Ascending aorta (tissue), 2 donors: ENCODE measurements around the gene UNK. TPM values are rescaled to one million over a fixed set of nuclear protein-coding genes. Genes with fewer than 3 reads are reported as not detected.

ENCODE experiments used
- DNase-seq, 2 donors: peaks; one replicate each; pipeline ENCODE4 v3.0.0-alpha.2; 2019; ENCODE audit warnings: low spot score in 2 of 2
- H3K27ac ChIP-seq, 2 donors: fragments of 200-600 bp; sonication (generic); one replicate each; pipeline ENCODE4 v1.5.1; 2016 to 2017; ENCODE audit warnings: mild to moderate bottlenecking in 1 of 2
- H3K27me3 ChIP-seq: fragments of 200-600 bp; sonication (generic); one replicate; pipeline ENCODE4 v1.5.1; 2017
- H3K36me3 ChIP-seq, 2 donors: fragments of 200-600 bp; sonication (generic); one replicate each; pipeline ENCODE4 v1.5.1; 2016
- H3K4me1 ChIP-seq, 2 donors: fragments of 200-600 bp; sonication (generic); one replicate each; pipeline ENCODE4 v1.5.1; 2016 to 2017; ENCODE audit warnings: mild to moderate bottlenecking in 1 of 2
- H3K4me3 ChIP-seq, 2 donors: fragments of 200-600 bp; sonication (generic); one replicate each; pipeline ENCODE4 v1.5.1; 2016 to 2017; ENCODE audit warnings: mild to moderate bottlenecking in 1 of 2
- H3K9me3 ChIP-seq, 2 donors: fragments of 200-600 bp; sonication (generic); one replicate each; pipeline ENCODE4 v1.5.1; 2016
- CTCF ChIP-seq, 3 experiments: fragments of 200-600 bp in 2 of 3; fragments of 450-650 bp in 1 of 3; sonication (generic) in 2 of 3; IDR thresholded peaks; one replicate each; pipeline ENCODE4 v1.5.1; 2016 to 2019; ENCODE audit warnings: antibody characterized with exemption in 3 of 3, mild to moderate bottlenecking in 1 of 3, moderate library complexity in 1 of 3
- intact Hi-C: fragments of 100-400 bp; cut with DNase I; formaldehyde crosslinking; loops from one replicate; pipeline ENCODE4 v1.15.1; 2023
- total RNA-seq: library from RNA; depleted of rRNA; stranded (reverse); fragments of >200 nt; gene quantifications from one replicate; pipeline ENCODE4 v1.1.0, GENCODE V29; 2016

Gene UNK
- total RNA-seq, 1 donor from 2014 or later, result 73.9 TPM

- DNase-seq, result no peak
- no peak overlapping the region for H3K4me3 ChIP-seq
- H3K4me1 ChIP-seq, result no peaks in the 10 kb centered on the region
- no peak overlapping the region for H3K27ac ChIP-seq
- H3K9me3 ChIP-seq, result no peaks in the 10 kb centered on the region
- H3K27me3 ChIP-seq, result no peaks in the 10 kb centered on the region
- peaks cover 14 to 54% of the 10 kb centered on the region in 2 donors for H3K36me3 ChIP-seq
- intact Hi-C loops, result no loop called here
- TF ChIP-seq CTCF (IDR thresholded peaks at IDR 0.05), result no peak
Observed at GRCh38 chr17:75835654-75835987, 51.0 kb downstream of the UNK start.

GRCh38 chr17:75836605-75837004 lies 52.0 kb downstream of the UNK start:
- Histone ChIP-seq H3K27ac (no peak overlapping the region), H3K27me3 (no peaks in the 10 kb centered on the region), H3K4me1 (no peaks in the 10 kb centered on the region), H3K4me3 (no peak overlapping the region), H3K36me3 (peaks cover 10 to 46% of the 10 kb centered on the region in 2 donors), H3K9me3 (no peaks in the 10 kb centered on the region)
- DNase-seq, result no peak
- no peak for TF ChIP-seq CTCF (IDR thresholded peaks at IDR 0.05)
- intact Hi-C loops, result no loop called here

GRCh38 chr17:75837899-75838298 lies 53.3 kb downstream of the UNK start:
- Histone ChIP-seq H3K36me3 (peaks cover 10 to 49% of the 10 kb centered on the region in 2 donors), H3K9me3 (no peaks in the 10 kb centered on the region), H3K27ac (no peak overlapping the region), H3K4me1 (no peaks in the 10 kb centered on the region), H3K4me3 (no peak overlapping the region), H3K27me3 (no peaks in the 10 kb centered on the region)
- intact Hi-C loops, result no loop called here
- DNase-seq, result no peak
- TF ChIP-seq CTCF (IDR thresholded peaks at IDR 0.05), result no peak

GRCh38 chr17:75838410-75838809 lies 53.8 kb downstream of the UNK start:
- Histone ChIP-seq H3K27ac (no peak overlapping the region), H3K4me1 (no peaks in the 10 kb centered on the region), H3K9me3 (no peaks in the 10 kb centered on the region), H3K4me3 (no peak overlapping the region), H3K27me3 (no peaks in the 10 kb centered on the region), H3K36me3 (peaks cover 10 to 49% of the 10 kb centered on the region in 2 donors)
- TF ChIP-seq CTCF (IDR thresholded peaks at IDR 0.05), result no peak
- intact Hi-C loops, result no loop called here
- DNase-seq, result no peak

GRCh38 chr17:75839942-75840798 lies 55.6 kb downstream of the UNK start:
- Histone ChIP-seq H3K4me3 (no peak overlapping the region), H3K9me3 (no peaks in the 10 kb centered on the region), H3K4me1 (peaks cover 6 to 7% of the 10 kb centered on the region in 2 donors), H3K27me3 (no peaks in the 10 kb centered on the region), H3K36me3 (peaks cover 0 to 36% of the 10 kb centered on the region in 2 donors), H3K27ac (no peak overlapping the region)
- intact Hi-C loops, result no loop called here
- no peak for TF ChIP-seq CTCF (IDR thresholded peaks at IDR 0.05)
- no peak for DNase-seq
